ENCODE measurements around the gene TIMM13. TPM values are rescaled to one million over a fixed set of nuclear protein-coding genes. Genes with fewer than 3 reads are reported as not detected.
"Not testable (repeated sequence)": the region's sequence is repeated elsewhere in the genome, so short reads cannot be mapped to it uniquely, and the experiment has no call there.

TIMM13 gene
- total RNA-seq, 1 experiment from 2014 or later, result 129 TPM

DNA sequence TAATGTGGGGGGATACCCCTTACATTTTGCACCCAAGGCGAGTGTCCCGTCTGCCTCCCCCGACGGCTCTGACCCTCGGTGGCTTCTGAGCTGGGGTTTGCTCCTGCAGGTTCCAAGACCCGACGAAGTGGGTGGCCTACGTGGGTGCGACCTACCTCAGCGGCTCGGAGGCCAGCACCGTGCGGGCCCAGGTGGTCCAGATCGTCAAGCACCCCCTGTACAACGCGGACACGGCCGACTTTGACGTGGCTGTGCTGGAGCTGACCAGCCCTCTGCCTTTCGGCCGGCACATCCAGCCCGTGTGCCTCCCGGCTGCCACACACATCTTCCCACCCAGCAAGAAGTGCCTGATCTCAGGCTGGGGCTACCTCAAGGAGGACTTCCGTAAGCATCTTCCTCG is 19.1 kb downstream of the TIMM13 start:
- no TSS peak for BruUV-seq (replicated peaks)
- Histone ChIP-seq H3K9me3 (ENCODE audit: low read length) (no peaks in the 10 kb centered on the region), H3K27me3 (ENCODE audit: low read length) (no peaks in the 10 kb centered on the region), H3K27ac (ENCODE audit: low read length) (no peak overlapping the region), H3F3A (ENCODE audit: low read length, unreplicated experiment) (no peaks in the 10 kb centered on the region), H3K4me2 (ENCODE audit: low read length) (no peak overlapping the region), H4K20me1 (ENCODE audit: low read length) (no peaks in the 10 kb centered on the region), H3K4me1 (ENCODE audit: insufficient read depth, low read length) (no peaks in the 10 kb centered on the region), H3K9me2 (replicated peaks; ENCODE audit: low read length) (no peaks in the 10 kb centered on the region), H2AFZ (ENCODE audit: low read length) (no peak overlapping the region), H3K36me3 (ENCODE audit: low read depth, low read length) (no peaks in the 10 kb centered on the region), H3K9ac (ENCODE audit: low read length) (no peak overlapping the region), H3K4me3 (ENCODE audit: low read length) (no peak overlapping the region), H3K79me2 (ENCODE audit: low read length) (no peaks in the 10 kb centered on the region)
- no peak for TF ChIP-seq EZH2 (IDR thresholded peaks at IDR 0.05; ENCODE audit: low read length, unreplicated experiment)
- TF ChIP-seq, protein P1, sequence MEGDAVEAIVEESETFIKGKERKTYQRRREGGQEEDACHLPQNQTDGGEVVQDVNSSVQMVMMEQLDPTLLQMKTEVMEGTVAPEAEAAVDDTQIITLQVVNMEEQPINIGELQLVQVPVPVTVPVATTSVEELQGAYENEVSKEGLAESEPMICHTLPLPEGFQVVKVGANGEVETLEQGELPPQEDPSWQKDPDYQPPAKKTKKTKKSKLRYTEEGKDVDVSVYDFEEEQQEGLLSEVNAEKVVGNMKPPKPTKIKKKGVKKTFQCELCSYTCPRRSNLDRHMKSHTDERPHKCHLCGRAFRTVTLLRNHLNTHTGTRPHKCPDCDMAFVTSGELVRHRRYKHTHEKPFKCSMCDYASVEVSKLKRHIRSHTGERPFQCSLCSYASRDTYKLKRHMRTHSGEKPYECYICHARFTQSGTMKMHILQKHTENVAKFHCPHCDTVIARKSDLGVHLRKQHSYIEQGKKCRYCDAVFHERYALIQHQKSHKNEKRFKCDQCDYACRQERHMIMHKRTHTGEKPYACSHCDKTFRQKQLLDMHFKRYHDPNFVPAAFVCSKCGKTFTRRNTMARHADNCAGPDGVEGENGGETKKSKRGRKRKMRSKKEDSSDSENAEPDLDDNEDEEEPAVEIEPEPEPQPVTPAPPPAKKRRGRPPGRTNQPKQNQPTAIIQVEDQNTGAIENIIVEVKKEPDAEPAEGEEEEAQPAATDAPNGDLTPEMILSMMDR (conservative IDR thresholded peaks at IDR 0.05; ENCODE audit: low read depth, low read length), result no peak
- TF ChIP-seq EZH2phosphoT487 (IDR thresholded peaks at IDR 0.05; ENCODE audit: borderline replicate concordance, low read length), result no peak
- POLR2A ChIA-PET (ENCODE audit: unreplicated experiment), result no interaction called here
- ATAC-seq (no peak), DNase-seq (no peak)
- intact Hi-C loops (cut with micrococcal nuclease), result no loop called here
- CTCF ChIA-PET, result no interaction called here

DNA sequence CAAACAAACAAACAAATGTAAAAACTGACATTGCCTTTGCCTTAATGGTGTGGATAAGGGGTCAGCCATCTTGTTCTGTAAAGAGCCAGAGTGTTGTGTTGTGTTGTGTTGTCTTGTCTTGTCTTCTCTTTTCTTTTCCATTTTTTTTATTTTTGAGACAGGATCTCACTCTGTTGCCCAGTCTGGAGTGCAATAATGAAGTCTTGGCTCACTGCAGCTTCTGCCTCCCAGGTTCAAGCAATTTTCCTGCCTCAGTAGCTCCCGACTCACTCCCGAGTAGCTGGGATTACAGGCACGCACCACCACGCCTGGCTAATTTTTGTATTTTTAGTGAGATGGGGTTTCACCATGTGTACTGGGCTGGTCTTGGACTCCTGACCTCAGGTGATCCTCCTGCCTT is 27.8 kb downstream of the TIMM13 start:
- POLR2A ChIA-PET (ENCODE audit: unreplicated experiment), result no interaction called here
- Histone ChIP-seq H3K27ac (ENCODE audit: low read length) (no peak overlapping the region), H3F3A (ENCODE audit: low read length, unreplicated experiment) (no peaks in the 10 kb centered on the region), H3K9me3 (ENCODE audit: low read length) (no peaks in the 10 kb centered on the region), H3K4me3 (ENCODE audit: low read length) (no peak overlapping the region), H3K4me2 (ENCODE audit: low read length) (no peak overlapping the region), H3K27me3 (ENCODE audit: low read length) (no peaks in the 10 kb centered on the region), H4K20me1 (ENCODE audit: low read length) (no peaks in the 10 kb centered on the region), H3K79me2 (ENCODE audit: low read length) (no peaks in the 10 kb centered on the region), H3K4me1 (ENCODE audit: insufficient read depth, low read length) (no peaks in the 10 kb centered on the region), H3K9me2 (replicated peaks; ENCODE audit: low read length) (no peaks in the 10 kb centered on the region), H2AFZ (ENCODE audit: low read length) (no peak overlapping the region), H3K36me3 (ENCODE audit: low read depth, low read length) (no peaks in the 10 kb centered on the region), H3K9ac (ENCODE audit: low read length) (no peak overlapping the region)
- intact Hi-C loops (cut with micrococcal nuclease), result no loop called here
- BruUV-seq (replicated peaks), result no TSS peak
- no peak for DNase-seq
- ATAC-seq, result no peak
- no peak for TF ChIP-seq EZH2phosphoT487 (IDR thresholded peaks at IDR 0.05; ENCODE audit: borderline replicate concordance, low read length)
- no peak for TF ChIP-seq EZH2 (IDR thresholded peaks at IDR 0.05; ENCODE audit: low read length, unreplicated experiment)
- TF ChIP-seq, protein P1 (conservative IDR thresholded peaks at IDR 0.05; ENCODE audit: low read depth, low read length), result no peak
- CTCF ChIA-PET, result no interaction called here

DNA sequence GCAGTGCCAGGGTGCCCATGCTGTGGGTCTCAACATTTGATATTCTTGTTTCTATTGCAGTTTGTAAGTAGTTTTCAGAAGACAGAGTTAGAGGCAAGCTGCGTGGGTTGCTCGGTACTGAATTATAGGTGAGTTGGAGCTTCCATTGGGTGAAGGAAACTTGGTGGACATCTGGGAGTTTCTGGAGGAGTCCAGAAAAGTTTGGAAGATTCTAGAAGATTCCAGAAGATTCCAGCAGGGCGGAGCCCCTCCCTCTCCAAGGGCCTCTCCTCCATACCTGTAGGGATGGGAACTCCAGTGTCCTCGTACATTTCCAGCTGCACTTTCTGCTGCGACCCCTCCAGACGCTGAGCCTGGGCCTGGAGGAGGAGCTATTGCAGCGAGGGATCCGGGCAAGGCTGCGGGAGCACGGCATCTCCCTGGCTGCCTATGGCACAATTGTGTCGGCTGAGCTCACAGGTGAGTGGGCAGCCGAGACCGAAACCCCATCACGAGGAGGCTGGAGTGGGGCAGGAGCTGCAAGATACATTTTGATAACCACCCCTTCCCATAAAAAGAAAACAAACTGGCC is 28.6 kb downstream of the TIMM13 start:
- ChIA-PET POLR2A (ENCODE audit: unreplicated experiment) (no interaction called here), CTCF (no interaction called here)
- Histone ChIP-seq H3K4me3 (ENCODE audit: low read length) (no peak overlapping the region), H3K9me3 (ENCODE audit: low read length) (no peaks in the 10 kb centered on the region), H3K4me2 (ENCODE audit: low read length) (no peak overlapping the region), H3K27ac (ENCODE audit: low read length) (no peak overlapping the region), H4K20me1 (ENCODE audit: low read length) (no peaks in the 10 kb centered on the region), H3K4me1 (ENCODE audit: insufficient read depth, low read length) (no peaks in the 10 kb centered on the region), H3F3A (ENCODE audit: low read length, unreplicated experiment) (no peaks in the 10 kb centered on the region), H3K79me2 (ENCODE audit: low read length) (no peaks in the 10 kb centered on the region), H2AFZ (ENCODE audit: low read length) (no peak overlapping the region), H3K27me3 (ENCODE audit: low read length) (no peaks in the 10 kb centered on the region), H3K9ac (ENCODE audit: low read length) (no peak overlapping the region), H3K36me3 (ENCODE audit: low read depth, low read length) (no peaks in the 10 kb centered on the region), H3K9me2 (replicated peaks; ENCODE audit: low read length) (no peaks in the 10 kb centered on the region)
- no TSS peak for BruUV-seq (replicated peaks)
- intact Hi-C loops (cut with micrococcal nuclease), result no loop called here
- DNase-seq (no peak), ATAC-seq (no peak)
- no peak for TF ChIP-seq EZH2 (IDR thresholded peaks at IDR 0.05; ENCODE audit: low read length, unreplicated experiment)
- TF ChIP-seq, protein P1 (conservative IDR thresholded peaks at IDR 0.05; ENCODE audit: low read depth, low read length), result no peak

DNA sequence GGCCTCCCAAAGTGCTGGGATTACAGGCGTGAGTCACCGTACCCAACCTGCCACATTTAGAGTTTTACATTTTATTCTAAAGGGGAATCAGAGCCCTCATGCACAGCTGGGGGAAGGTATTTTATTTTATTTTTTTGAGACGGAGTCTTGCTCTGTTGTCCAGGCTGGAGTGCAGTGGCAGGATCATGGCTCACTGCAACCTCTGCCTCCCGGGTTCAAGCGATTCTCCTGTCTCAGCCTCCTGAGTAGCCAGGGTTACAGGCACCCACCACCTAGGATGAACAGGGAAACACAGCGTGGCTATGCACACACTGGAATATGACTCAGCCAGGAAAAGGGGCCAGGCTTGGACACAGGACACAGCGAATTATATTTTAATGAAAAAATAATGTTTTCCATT is 30.2 kb downstream of the TIMM13 start:
- H3K36me3 ChIP-seq (ENCODE audit: low read depth, low read length); H3K4me2 ChIP-seq (ENCODE audit: low read length); H4K20me1 ChIP-seq (ENCODE audit: low read length); POLR2A ChIA-PET (ENCODE audit: unreplicated experiment); H2AFZ ChIP-seq (ENCODE audit: low read length); H3K4me1 ChIP-seq (ENCODE audit: insufficient read depth, low read length); H3K9me2 ChIP-seq (replicated peaks; ENCODE audit: low read length); H3K27ac ChIP-seq (ENCODE audit: low read length); H3K9me3 ChIP-seq (ENCODE audit: low read length); H3F3A ChIP-seq (ENCODE audit: low read length, unreplicated experiment); DNase-seq; H3K79me2 ChIP-seq (ENCODE audit: low read length); intact Hi-C loops (cut with micrococcal nuclease); BruUV-seq (replicated peaks); CTCF ChIA-PET; H3K9ac ChIP-seq (ENCODE audit: low read length); H3K27me3 ChIP-seq (ENCODE audit: low read length); H3K4me3 ChIP-seq (ENCODE audit: low read length); ATAC-seq: not testable (repeated sequence)

Measured in PC-3 (cell line).